Measurements from ENCODE around the gene TRIM66. TPM values are rescaled to one million over a fixed set of nuclear protein-coding genes. Genes with fewer than 3 reads are reported as not detected.

TRIM66 gene
- total and polyA plus RNA-seq, 9 of the 15 experiments (the other 6 are each of a cell fraction or from before 2014, with no cell fraction given), result 1.1 to 7.3 (median 4.9) TPM

- POLR2A ChIA-PET, result interaction anchor here (1.4 to 2.3 kb wide), 2 partner anchors 8 to 14 kb away, joined by 4 to 9 read pairs; partner anchors contain the start of gene RPL27A
- ATAC-seq (no peak), FAIRE-seq (no peak), DNase-seq (ENCODE audit: extremely low read depth in 1 of 4, low spot score in 3 of 4) (no peak)
- WGBS (ENCODE audit: insufficient coverage, low coverage, missing lambda C conversion rate), result 86% methylated on average over 3 of the region's 3 CpGs
- CTCF ChIA-PET (ENCODE audit: low intra/inter-chr PET ratio), result no interaction called here
- Histone ChIP-seq H3K9me1 (ENCODE audit: control insufficient read depth, insufficient read depth, low read length) (no peaks in the 10 kb centered on the region), H3K36me3 (ENCODE audit: control insufficient read depth, insufficient read depth, low read length) (peaks cover 32% of the 10 kb centered on the region), H2AFZ (ENCODE audit: low read depth, low read length) (no peak overlapping the region), H3K4me1 (replicated peaks in 1 of 2; ENCODE audit: control insufficient read depth in 2 of 2, insufficient read depth in 2 of 2, low read length in 2 of 2) (peaks cover 10 to 20% of the 10 kb centered on the region in 2 experiments), H4K20me1 (replicated peaks; ENCODE audit: control insufficient read depth, insufficient read depth, low read length) (no peaks in the 10 kb centered on the region), H3K9ac (ENCODE audit: insufficient read depth in 1 of 2, low read depth in 2 of 2, low read length in 2 of 2) (no peak overlapping the region), H3K27ac (ENCODE audit: extremely low read depth, low read depth, low read length) (no peak overlapping the region), H3K4me3 (no peak overlapping the region), H3K4me2 (ENCODE audit: insufficient read depth, low read length) (no peak overlapping the region), H3K9me3 (replicated peaks; ENCODE audit: control insufficient read depth, insufficient read depth, low read depth, low read length) (no peaks in the 10 kb centered on the region), H3K79me2 (ENCODE audit: control insufficient read depth, insufficient read depth, low read length) (peaks cover 4% of the 10 kb centered on the region; the same call in 1 of the 3 replicates), H3K27me3 (ENCODE audit: control insufficient read depth in 2 of 2, insufficient read depth in 2 of 2, low read length in 2 of 2) (no peaks in the 10 kb centered on the region)
- BruUV-seq (replicated peaks), result no TSS peak
- intact Hi-C loops (cut with micrococcal nuclease), result no loop called here
- in situ Hi-C loops (cut with MboI), result no loop called here
- TF ChIP-seq SPI1 (IDR thresholded peaks at IDR 0.05; ENCODE audit: borderline replicate concordance, low read depth, low read length), result peak; percentile 73
- no peak for TF ChIP-seq ZBTB17 (CRISPR knock-in tag; IDR thresholded peaks at IDR 0.05)
Measured at GRCh38 chr11:8697054-8697453, 14.6 kb upstream of the TRIM66 start.

GRCh38 chr11:8694137-8694536 lies 11.7 kb upstream of the TRIM66 start:
- Histone ChIP-seq H3K9me3 (replicated peaks; ENCODE audit: control insufficient read depth, insufficient read depth, low read depth, low read length) (no peaks in the 10 kb centered on the region), H3K4me1 (replicated peaks in 1 of 2; ENCODE audit: control insufficient read depth in 2 of 2, insufficient read depth in 2 of 2, low read length in 2 of 2) (peaks cover 0 to 2% of the 10 kb centered on the region in 2 experiments; a peak in 3 of 5 replicates), H3K9ac (ENCODE audit: insufficient read depth in 1 of 2, low read depth in 2 of 2, low read length in 2 of 2) (no peak overlapping the region), H2AFZ (ENCODE audit: low read depth, low read length) (no peak overlapping the region), H3K4me3 (no peak overlapping the region), H3K79me2 (ENCODE audit: control insufficient read depth, insufficient read depth, low read length) (peaks cover 24% of the 10 kb centered on the region), H3K27ac (ENCODE audit: extremely low read depth, low read depth, low read length) (no peak overlapping the region), H3K36me3 (ENCODE audit: control insufficient read depth, insufficient read depth, low read length) (peaks cover 57% of the 10 kb centered on the region), H3K4me2 (ENCODE audit: insufficient read depth, low read length) (no peak overlapping the region), H3K9me1 (ENCODE audit: control insufficient read depth, insufficient read depth, low read length) (no peaks in the 10 kb centered on the region), H3K27me3 (ENCODE audit: control insufficient read depth in 2 of 2, insufficient read depth in 2 of 2, low read length in 2 of 2) (no peaks in the 10 kb centered on the region), H4K20me1 (replicated peaks; ENCODE audit: control insufficient read depth, insufficient read depth, low read length) (no peaks in the 10 kb centered on the region)
- ChIA-PET POLR2A (interaction anchor here (0.6 to 2.5 kb wide), 3 partner anchors 10 to 322 kb away, joined by 3 to 15 read pairs (median 3); no protein-coding TSS in a partner anchor), CTCF (ENCODE audit: low intra/inter-chr PET ratio) (no interaction called here)
- DNase-seq (ENCODE audit: extremely low read depth in 1 of 4, low spot score in 3 of 4) (no peak), ATAC-seq (no peak), FAIRE-seq (no peak)
- 86% methylated on average over 5 of the region's 5 CpGs for WGBS (ENCODE audit: insufficient coverage, low coverage, missing lambda C conversion rate)
- BruUV-seq (replicated peaks), result no TSS peak
- in situ Hi-C loops (cut with MboI), result no loop called here
- intact Hi-C loops (cut with micrococcal nuclease), result no loop called here
- TF ChIP-seq POLR2A (conservative IDR thresholded peaks at IDR 0.05), result 0 out of 2 replicates have a peak, but pooled peaks have one; percentile 2
- no peak for TF ChIP-seq BHLHE40 (IDR thresholded peaks at IDR 0.05; ENCODE audit: low read length)
- no peak for TF ChIP-seq RBM39 (optimal IDR thresholded peaks at IDR 0.05; ENCODE audit: low read depth, low read length)

Data from K562 (cell line).